Measurements from ENCODE around the gene MYO1D.

The MYO1D gene

DNA sequence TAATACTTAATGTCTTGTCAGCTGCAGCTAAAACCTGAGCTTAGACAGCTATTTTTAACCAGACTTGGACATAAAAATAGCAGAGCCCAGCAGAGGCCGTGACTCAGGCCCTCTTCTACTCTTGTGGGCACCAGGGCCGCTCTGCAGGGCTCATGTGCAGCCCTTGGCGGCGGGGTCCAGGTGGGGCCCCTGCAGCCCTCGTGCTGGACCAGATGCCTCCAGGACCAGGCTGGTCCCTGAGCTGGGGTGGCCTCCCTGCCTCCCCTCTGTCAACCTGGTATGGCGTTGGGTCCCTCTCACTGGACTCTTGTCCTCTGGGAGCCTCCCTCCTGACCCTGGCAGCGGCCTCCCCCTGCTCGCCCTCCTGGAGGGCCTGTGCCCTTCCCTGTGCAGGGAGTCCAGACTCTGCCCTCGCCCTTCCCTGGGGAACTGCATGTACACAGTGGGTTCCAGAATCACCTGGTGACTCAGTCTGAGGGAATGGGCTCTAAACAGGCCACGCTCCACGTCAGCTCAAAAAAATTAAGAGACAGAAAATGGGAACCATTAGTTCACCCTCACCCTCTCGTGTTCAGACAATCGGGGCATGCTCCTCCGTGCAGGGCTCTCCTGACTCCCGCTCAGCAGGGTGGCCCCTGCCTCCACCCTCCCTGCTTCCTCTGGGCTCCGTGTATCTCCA lies 380.4 kb downstream of the MYO1D start:
- H3K4me3 ChIP-seq (replicated peaks; ENCODE audit: low read depth, low read length), result no peak overlapping the region
- no peak for DNase-seq (ENCODE audit: extremely low read depth, low read depth)
- TF ChIP-seq, protein P1, sequence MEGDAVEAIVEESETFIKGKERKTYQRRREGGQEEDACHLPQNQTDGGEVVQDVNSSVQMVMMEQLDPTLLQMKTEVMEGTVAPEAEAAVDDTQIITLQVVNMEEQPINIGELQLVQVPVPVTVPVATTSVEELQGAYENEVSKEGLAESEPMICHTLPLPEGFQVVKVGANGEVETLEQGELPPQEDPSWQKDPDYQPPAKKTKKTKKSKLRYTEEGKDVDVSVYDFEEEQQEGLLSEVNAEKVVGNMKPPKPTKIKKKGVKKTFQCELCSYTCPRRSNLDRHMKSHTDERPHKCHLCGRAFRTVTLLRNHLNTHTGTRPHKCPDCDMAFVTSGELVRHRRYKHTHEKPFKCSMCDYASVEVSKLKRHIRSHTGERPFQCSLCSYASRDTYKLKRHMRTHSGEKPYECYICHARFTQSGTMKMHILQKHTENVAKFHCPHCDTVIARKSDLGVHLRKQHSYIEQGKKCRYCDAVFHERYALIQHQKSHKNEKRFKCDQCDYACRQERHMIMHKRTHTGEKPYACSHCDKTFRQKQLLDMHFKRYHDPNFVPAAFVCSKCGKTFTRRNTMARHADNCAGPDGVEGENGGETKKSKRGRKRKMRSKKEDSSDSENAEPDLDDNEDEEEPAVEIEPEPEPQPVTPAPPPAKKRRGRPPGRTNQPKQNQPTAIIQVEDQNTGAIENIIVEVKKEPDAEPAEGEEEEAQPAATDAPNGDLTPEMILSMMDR (IDR thresholded peaks at IDR 0.05; ENCODE audit: low read depth, low read length, missing control alignments), result no peak

DNA sequence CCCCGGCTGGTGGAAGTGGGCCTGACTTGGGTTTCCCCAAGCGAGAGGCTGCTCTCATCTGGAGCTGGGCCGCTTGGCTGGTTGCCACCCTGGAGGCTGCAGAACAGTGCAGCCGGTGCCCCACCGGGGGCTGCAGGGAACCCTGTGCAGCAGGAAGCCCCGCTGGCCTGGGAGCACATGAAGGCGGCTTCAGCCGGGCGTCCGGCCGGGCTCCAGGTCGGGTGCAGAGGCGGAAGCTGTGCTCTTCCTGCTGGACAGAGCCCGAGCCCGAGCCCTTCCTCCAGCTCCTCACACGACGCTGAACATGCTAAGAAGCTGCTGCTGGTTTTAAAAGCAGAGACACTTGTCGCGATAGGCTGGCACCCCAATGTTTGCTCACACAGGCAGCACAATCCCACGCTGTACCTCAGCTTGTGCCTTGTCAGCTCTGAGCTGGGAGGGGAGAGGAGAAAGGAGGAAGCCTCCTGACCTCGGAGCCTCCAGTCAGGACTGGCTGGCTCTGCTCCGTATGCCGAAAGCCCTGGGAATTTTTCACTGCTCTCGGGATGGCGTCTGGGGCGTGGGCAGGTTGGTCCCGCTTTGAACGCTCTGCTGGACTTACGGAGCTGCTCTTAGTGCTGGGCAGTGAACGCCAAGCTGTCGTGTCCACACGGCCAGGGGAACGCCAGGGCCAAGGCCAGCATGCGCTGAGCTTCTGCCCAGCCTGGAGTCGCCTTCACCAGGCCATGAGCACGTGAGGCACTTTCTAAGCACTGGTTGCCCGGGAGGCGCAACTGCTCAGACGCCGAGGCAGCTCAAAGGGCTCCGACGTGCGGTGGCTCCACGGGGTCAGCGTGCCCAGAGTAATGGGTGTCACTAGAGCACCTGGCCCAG lies 381.3 kb downstream of the MYO1D start:
- TF ChIP-seq, protein P1 (IDR thresholded peaks at IDR 0.05; ENCODE audit: low read depth, low read length, missing control alignments), result no peak
- no peak overlapping the region for H3K4me3 ChIP-seq (replicated peaks; ENCODE audit: low read depth, low read length)

DNA sequence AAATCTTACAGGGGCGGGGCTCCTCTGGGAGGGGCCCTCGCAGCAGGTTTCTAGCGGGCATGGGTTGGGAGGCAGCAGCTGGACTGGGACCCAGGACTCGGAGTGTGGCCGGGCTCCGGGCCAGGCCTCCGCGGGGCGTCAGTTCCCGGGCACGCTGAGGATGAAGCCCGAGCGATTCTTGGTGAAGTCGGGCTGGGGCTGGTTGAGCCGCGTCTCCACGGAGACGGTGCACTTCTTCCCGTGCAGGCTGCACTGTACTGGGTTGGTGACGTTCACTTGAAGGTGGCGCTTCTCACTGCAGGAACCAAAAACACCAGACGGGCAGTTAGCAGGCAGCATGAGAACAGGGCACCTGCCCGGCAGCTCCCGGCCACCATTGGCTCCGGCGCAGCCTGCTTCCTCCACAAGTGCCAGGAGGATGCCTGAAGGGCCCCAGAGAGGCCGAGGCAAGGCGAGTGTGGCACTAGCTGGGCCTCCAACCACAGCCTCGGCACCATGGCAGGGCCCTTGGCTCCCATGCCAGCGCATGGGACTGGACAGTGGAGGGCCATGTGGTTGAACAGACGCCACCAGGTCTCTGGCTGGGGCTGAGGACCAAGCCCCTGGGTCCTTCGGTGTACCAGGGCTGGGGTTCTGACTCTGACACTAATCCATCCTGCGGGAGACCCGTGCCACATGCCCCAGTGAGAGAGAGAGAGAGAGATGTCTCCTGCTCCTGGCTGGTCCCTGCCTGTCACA lies 382.1 kb downstream of the MYO1D start:
- no peak for DNase-seq (ENCODE audit: extremely low read depth, low read depth)
- no peak overlapping the region for H3K4me3 ChIP-seq (replicated peaks; ENCODE audit: low read depth, low read length)
- TF ChIP-seq, protein P1 (IDR thresholded peaks at IDR 0.05; ENCODE audit: low read depth, low read length, missing control alignments), result no peak

More for the DNA sequence above, 381.3 kb downstream of the MYO1D start:
- DNase-seq (ENCODE audit: extremely low read depth, low read depth), result no peak

DNA sequence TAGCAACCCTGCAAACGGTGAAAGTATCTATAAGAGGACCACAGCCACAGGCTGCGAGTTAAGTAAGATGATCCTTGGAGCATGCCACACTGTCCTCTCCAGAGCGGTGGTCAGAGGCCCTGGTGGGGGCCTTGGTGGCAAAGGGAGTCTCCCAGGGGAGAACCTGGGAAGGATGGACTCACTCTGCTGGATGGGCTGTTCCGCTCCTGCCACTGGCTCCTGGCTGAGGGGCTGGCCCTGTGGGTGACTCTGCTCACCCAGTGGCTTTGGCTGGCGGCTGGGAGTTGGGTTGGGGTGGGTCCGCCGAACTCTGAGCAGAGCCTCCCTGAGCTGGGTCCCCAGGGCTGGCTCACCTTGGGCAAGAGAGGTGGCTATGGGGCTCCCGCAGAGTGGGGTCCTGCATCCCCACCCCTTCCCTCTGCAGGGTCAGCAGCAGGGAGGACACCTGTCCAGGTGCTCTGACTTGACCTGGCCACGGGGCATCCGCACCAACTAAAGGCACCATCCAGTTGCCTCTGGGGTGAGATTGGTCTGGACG lies 382.9 kb downstream of the MYO1D start:
- TF ChIP-seq, protein P1 (IDR thresholded peaks at IDR 0.05; ENCODE audit: low read depth, low read length, missing control alignments), result no peak
- no peak for DNase-seq (ENCODE audit: extremely low read depth, low read depth)
- H3K4me3 ChIP-seq (replicated peaks; ENCODE audit: low read depth, low read length), result no peak overlapping the region

DNA sequence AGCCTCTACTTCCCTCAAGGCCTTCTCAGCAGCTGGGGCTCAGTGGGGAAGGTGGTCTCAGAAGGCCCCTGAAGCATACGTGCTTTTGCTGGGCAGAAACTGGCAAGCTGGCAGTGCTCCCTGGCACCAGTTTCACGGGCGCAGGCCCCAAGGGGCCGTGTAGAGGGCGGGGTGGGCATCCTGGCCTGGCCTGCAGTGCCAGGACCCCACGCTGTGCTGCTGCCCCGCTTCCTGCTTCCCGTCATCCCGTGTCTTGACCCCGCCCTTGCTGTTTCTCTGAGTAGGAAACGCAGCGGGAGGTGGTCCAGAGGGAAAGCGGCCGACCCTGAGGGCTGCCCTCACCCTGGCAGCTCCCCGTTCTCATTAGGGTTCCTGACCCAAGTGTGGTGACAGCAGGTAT lies 383.4 kb downstream of the MYO1D start:
- DNase-seq (ENCODE audit: extremely low read depth, low read depth), result no peak
- H3K4me3 ChIP-seq (replicated peaks; ENCODE audit: low read depth, low read length), result no peak overlapping the region
- TF ChIP-seq, protein P1 (IDR thresholded peaks at IDR 0.05; ENCODE audit: low read depth, low read length, missing control alignments), result no peak

DNA sequence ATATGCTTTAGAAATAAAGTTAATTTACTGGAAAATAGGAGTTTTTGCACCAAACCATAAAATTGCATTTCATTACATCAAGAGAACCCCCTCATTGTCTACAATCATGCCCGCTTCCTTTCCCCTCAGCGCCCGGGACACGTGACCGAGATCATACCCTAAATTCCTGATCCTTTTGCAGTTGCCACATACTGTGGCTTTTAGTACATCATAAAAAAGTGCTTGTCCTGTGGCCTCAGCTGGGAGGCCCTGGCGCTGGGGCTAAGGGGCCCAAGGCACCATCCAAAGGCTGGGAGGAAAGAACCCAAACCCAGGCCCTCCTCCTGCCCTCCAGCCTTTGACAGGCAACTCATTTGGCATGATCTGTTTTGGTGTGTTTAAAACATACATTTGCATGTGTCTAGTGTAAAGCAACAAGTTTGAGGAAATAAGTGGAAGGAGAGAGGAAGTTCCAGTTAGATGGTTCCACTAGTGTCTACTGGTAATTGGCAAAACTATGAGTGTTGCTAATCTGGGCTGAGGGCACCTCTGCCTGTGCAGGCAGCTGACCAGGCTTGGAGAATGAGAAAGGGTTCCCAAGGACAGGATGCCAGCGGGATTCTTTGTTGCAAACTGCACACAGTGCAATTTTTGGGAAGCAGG lies 384.2 kb downstream of the MYO1D start:
- H3K4me3 ChIP-seq (replicated peaks; ENCODE audit: low read depth, low read length), result no peak overlapping the region
- no peak for DNase-seq (ENCODE audit: extremely low read depth, low read depth)
- TF ChIP-seq, protein P1 (IDR thresholded peaks at IDR 0.05; ENCODE audit: low read depth, low read length, missing control alignments), result no peak
